GM23338 (cell line): ENCODE results near the gene ALG9. TPM values are rescaled to one million over a fixed set of nuclear protein-coding genes. Genes with fewer than 3 reads are reported as not detected.

Experiments
- ATAC-seq: fragments of 200-7000 bp; cut with Tn5 transposase; 3 replicates; pipeline ENCODE4 v1.9.1; 2020
- DNase-seq: peaks from one replicate; pipeline ENCODE4 v3.0.0-alpha.2; 2015; ENCODE audit warnings: low spot score
- H2AFZ ChIP-seq: fragments of 200-600 bp; sonication (generic); 2 replicates; pipeline ENCODE4 v1.8.0; 2016; ENCODE audit warnings: antibody characterized with exemption, mild to moderate bottlenecking, moderate library complexity
- H3F3A ChIP-seq: fragments of 200-600 bp; sonication (generic); replicated peaks from 2 replicates; pipeline ENCODE4 v1.8.0; 2017; ENCODE audit warnings: antibody characterized with exemption, mixed run types, low read depth
- H3K27ac ChIP-seq: fragments of 200-600 bp; sonication (generic); 2 replicates; pipeline ENCODE4 v1.6.1; 2016; ENCODE audit warnings: low read depth
- H3K27me3 ChIP-seq: fragments of 200-600 bp; sonication (generic); 2 replicates; pipeline ENCODE4 v1.8.0; 2016; ENCODE audit warnings: mild to moderate bottlenecking, mixed run types, moderate library complexity; ENCODE audit not compliant: insufficient read depth
- H3K36me3 ChIP-seq: fragments of 200-600 bp; sonication (generic); 2 replicates; pipeline ENCODE4 v1.8.0; 2016; ENCODE audit warnings: mild to moderate bottlenecking; ENCODE audit not compliant: insufficient read depth
- H3K4me1 ChIP-seq: fragments of 200-600 bp; sonication (generic); 2 replicates; pipeline ENCODE4 v1.8.0; 2016; ENCODE audit warnings: mild to moderate bottlenecking, moderate library complexity; ENCODE audit not compliant: insufficient read depth
- H3K4me2 ChIP-seq: fragments of 200-600 bp; sonication (generic); 2 replicates; pipeline ENCODE4 v1.7.1; 2017; ENCODE audit warnings: mixed run types
- H3K4me3 ChIP-seq: fragments of 200-600 bp; sonication (generic); 2 replicates; pipeline ENCODE4 v1.6.1; 2016; ENCODE audit warnings: mixed run types
- H3K79me2 ChIP-seq: fragments of 200-600 bp; sonication (generic); replicated peaks from 2 replicates; pipeline ENCODE4 v1.8.0; 2017; ENCODE audit warnings: mild to moderate bottlenecking; ENCODE audit not compliant: insufficient read depth
- H3K9me2 ChIP-seq: fragments of 200-600 bp; sonication (generic); 2 replicates; pipeline ENCODE4 v1.8.0; 2017; ENCODE audit not compliant: insufficient read depth
- H4K20me1 ChIP-seq: fragments of 200-600 bp; sonication (generic); replicated peaks from 2 replicates; pipeline ENCODE4 v1.8.0; 2017; ENCODE audit warnings: mild to moderate bottlenecking; ENCODE audit not compliant: insufficient read depth
- H3K27ac Mint-ChIP-seq: 2 replicates; pipeline ENCODE4 v1.8.0; 2020; ENCODE audit warnings: inconsistent platforms, mild to moderate bottlenecking, moderate library complexity, mixed read lengths
- H3K27me3 Mint-ChIP-seq: 3 replicates; pipeline ENCODE4 v1.8.0; 2022; ENCODE audit warnings: low read depth, mild to moderate bottlenecking, moderate library complexity, mixed read lengths, inconsistent platforms; ENCODE audit not compliant: insufficient read depth, poor library complexity
- H3K36me3 Mint-ChIP-seq: 3 replicates; pipeline ENCODE4 v1.8.0; 2021; ENCODE audit warnings: low read depth, mild to moderate bottlenecking, inconsistent platforms, moderate library complexity, mixed read lengths
- H3K4me1 Mint-ChIP-seq: 3 replicates; pipeline ENCODE4 v1.8.0; 2020; ENCODE audit warnings: mild to moderate bottlenecking, inconsistent platforms, mixed read lengths
- H3K4me3 Mint-ChIP-seq: 3 replicates; pipeline ENCODE4 v1.8.0; 2021; ENCODE audit warnings: moderate library complexity, mild to moderate bottlenecking, inconsistent platforms, mixed read lengths
- H3K9me3 Mint-ChIP-seq: 3 replicates; pipeline ENCODE4 v1.8.0; 2020; ENCODE audit warnings: moderate library complexity, mild to moderate bottlenecking, inconsistent platforms, mixed read lengths
- CREB1 ChIP-seq: fragments of 250-450 bp; sonication (Bioruptor Pico); IDR thresholded peaks from 2 replicates; pipeline ENCODE4 v1.5.0; 2020; ENCODE audit warnings: low read depth, mild to moderate bottlenecking, moderate library complexity
- CTCF ChIP-seq, 2 experiments: fragments of 200-600 bp in 1 of 2; sonication (generic) in 1 of 2; conservative IDR thresholded peaks; 2 replicates each; pipeline versions ENCODE4 v1.5.1 to v1.6.1; 2016 to 2017; ENCODE audit warnings: antibody characterized with exemption in 2 of 2, low read depth in 2 of 2, mild to moderate bottlenecking in 2 of 2, moderate library complexity in 1 of 2
- ETS1 ChIP-seq: IDR thresholded peaks from 2 replicates; pipeline ENCODE4 v1.6.1; 2016; ENCODE audit warnings: antibody characterized with exemption
- EZH2 ChIP-seq: fragments of 200-600 bp; sonication (generic); IDR thresholded peaks from one replicate; pipeline ENCODE4 v1.8.0; 2017; ENCODE audit warnings: antibody characterized with exemption, mild to moderate bottlenecking, low read depth; ENCODE audit not compliant: unreplicated experiment
- JUNB ChIP-seq: IDR thresholded peaks from one replicate; pipeline ENCODE4 v1.6.1; 2016; ENCODE audit warnings: antibody characterized with exemption; ENCODE audit not compliant: unreplicated experiment
- POLR2AphosphoS5 ChIP-seq: IDR thresholded peaks from 2 replicates; pipeline ENCODE4 v1.6.1; 2016; ENCODE audit warnings: antibody characterized with exemption, low read depth
- STAT1 ChIP-seq: IDR thresholded peaks from one replicate; pipeline ENCODE4 v1.6.1; 2016; ENCODE audit warnings: antibody characterized with exemption; ENCODE audit not compliant: unreplicated experiment
- polyA plus RNA-seq: library from polyadenylated mRNA; unstranded; fragments of >200 nt; fragmentation: Nextera tagmentation; extraction: Ambion mirVana; gene quantifications from 2 replicates; pipeline ENCODE4 v1.2.1, GENCODE V29; 2016
- total RNA-seq: library from RNA; depleted of rRNA; stranded (reverse); fragments of >200 nt; shearing (Covaris generic); gene quantifications from 2 replicates; pipeline ENCODE4 v1.2.3, GENCODE V29; 2014

ALG9 gene
- total and polyA plus RNA-seq, 2 experiments from 2014 or later: 25.4 to 31.1 TPM

DNA sequence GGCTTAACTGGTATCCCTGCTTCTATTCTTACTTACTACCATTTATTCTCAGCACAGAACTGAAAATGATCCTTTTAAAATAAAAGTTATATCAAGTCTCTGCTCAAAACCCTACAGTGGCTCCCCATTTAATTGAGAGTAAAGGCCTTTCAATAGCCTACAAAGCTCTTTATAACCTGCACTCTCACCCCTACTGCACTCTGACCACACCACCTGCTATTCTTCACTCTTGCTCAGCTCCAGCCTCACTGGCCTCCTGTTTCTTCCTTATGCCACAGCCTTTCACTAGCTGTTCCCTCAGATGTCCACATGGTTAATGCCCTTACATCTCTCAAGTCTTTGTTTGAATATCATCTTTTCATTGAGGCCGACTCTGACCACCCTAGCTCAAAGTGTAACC is 64.3 kb downstream of the ALG9 start:
- H3K27ac Mint-ChIP-seq: no peak overlapping the region
- peaks cover 4% of the 10 kb centered on the region for H3K27me3 Mint-ChIP-seq
- no peak overlapping the region for H3K4me2 ChIP-seq
- H3K36me3 Mint-ChIP-seq: no peaks in the 10 kb centered on the region; the same call in 1 of the 3 replicates
- peaks cover 6% of the 10 kb centered on the region; the same call in 1 of the 2 replicates for H3K4me1 ChIP-seq
- peaks cover 6% of the 10 kb centered on the region for H3K4me1 Mint-ChIP-seq
- no peaks in the 10 kb centered on the region for H4K20me1 ChIP-seq
- no peaks in the 10 kb centered on the region for H3K79me2 ChIP-seq
- H3K9me2 ChIP-seq: no peaks in the 10 kb centered on the region
- ATAC-seq: no peak
- H3K27ac ChIP-seq: no peak overlapping the region
- TF ChIP-seq STAT1: no peak
- TF ChIP-seq POLR2AphosphoS5: no peak
- no peak for TF ChIP-seq ETS1
- no peak for DNase-seq
- no peak overlapping the region for H2AFZ ChIP-seq
- H3K4me3 Mint-ChIP-seq: no peak overlapping the region
- no peaks in the 10 kb centered on the region for H3K9me3 Mint-ChIP-seq
- H3K27me3 ChIP-seq: no peaks in the 10 kb centered on the region
- H3K4me3 ChIP-seq: no peak overlapping the region
- H3K36me3 ChIP-seq: no peaks in the 10 kb centered on the region
- no peaks in the 10 kb centered on the region for H3F3A ChIP-seq

DNA sequence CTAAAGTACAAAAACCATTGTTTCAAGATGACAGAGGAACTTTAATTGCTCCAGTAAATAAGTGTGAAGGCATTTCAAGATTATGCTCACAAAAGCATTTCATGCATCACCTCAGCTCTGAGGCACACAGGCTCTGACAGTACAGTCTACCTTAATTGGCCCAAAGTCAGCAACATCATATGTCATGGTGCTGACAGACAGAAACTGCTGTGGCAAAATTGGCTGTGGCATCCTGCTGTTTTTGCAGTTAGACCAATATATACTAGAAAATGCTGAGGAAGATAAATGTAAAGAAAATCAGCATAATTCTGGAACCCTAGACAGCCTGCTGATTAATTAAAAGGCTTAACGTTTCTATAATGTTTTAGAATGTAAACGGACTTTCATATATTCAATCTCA is 70.2 kb downstream of the ALG9 start:
- TF ChIP-seq STAT1 (no peak), JUNB (no peak)
- no peak overlapping the region for H3K27ac Mint-ChIP-seq
- H3K27ac ChIP-seq: no peak overlapping the region
- peaks cover 6% of the 10 kb centered on the region; the same call in 1 of the 2 replicates for H3K4me1 ChIP-seq
- H3K9me3 Mint-ChIP-seq: no peaks in the 10 kb centered on the region
- no peaks in the 10 kb centered on the region for H3K9me2 ChIP-seq
- no peaks in the 10 kb centered on the region for H3K36me3 ChIP-seq
- no peaks in the 10 kb centered on the region for H3F3A ChIP-seq
- no peaks in the 10 kb centered on the region for H3K27me3 ChIP-seq
- H3K79me2 ChIP-seq: no peaks in the 10 kb centered on the region
- ATAC-seq: no peak
- no peaks in the 10 kb centered on the region; the same call in 1 of the 3 replicates for H3K36me3 Mint-ChIP-seq
- no peak overlapping the region for H2AFZ ChIP-seq
- no peak overlapping the region for H3K4me3 Mint-ChIP-seq
- H3K4me2 ChIP-seq: no peak overlapping the region
- no peaks in the 10 kb centered on the region for H3K27me3 Mint-ChIP-seq
- no peak for DNase-seq
- H4K20me1 ChIP-seq: no peaks in the 10 kb centered on the region
- H3K4me1 Mint-ChIP-seq: peaks cover 6% of the 10 kb centered on the region
- H3K4me3 ChIP-seq: no peak overlapping the region

- H3K4me3 Mint-ChIP-seq: no peak overlapping the region
Measured at GRCh38 chr11:111798279-111798678, 73.1 kb downstream of the ALG9 start.

GRCh38 chr11:111797145-111797581 is 74.2 kb downstream of the ALG9 start:
- no peak overlapping the region for H3K27ac Mint-ChIP-seq
- no peaks in the 10 kb centered on the region for H3K36me3 ChIP-seq
- no peak overlapping the region for H3K4me3 ChIP-seq
- ATAC-seq (no peak), DNase-seq (no peak)
- no peak overlapping the region for H3K4me2 ChIP-seq
- no peaks in the 10 kb centered on the region for H3K27me3 ChIP-seq
- H3K9me2 ChIP-seq: no peaks in the 10 kb centered on the region
- H3K79me2 ChIP-seq: no peaks in the 10 kb centered on the region
- no peaks in the 10 kb centered on the region for H3K36me3 Mint-ChIP-seq
- H3F3A ChIP-seq: no peaks in the 10 kb centered on the region
- H2AFZ ChIP-seq: no peak overlapping the region
- no peak overlapping the region for H3K4me3 Mint-ChIP-seq
- no peaks in the 10 kb centered on the region for H3K4me1 ChIP-seq
- H4K20me1 ChIP-seq: no peaks in the 10 kb centered on the region
- peaks cover 9% of the 10 kb centered on the region; the same call in 2 of the 3 replicates for H3K4me1 Mint-ChIP-seq
- no peak for TF ChIP-seq CREB1 (CRISPR knock-in tag)
- TF ChIP-seq CTCF (conservative IDR thresholded peaks at IDR 0.05; ENCODE audit: low read depth in 2 of 2): no peak
- H3K27ac ChIP-seq: no peak overlapping the region
- peaks cover 2% of the 10 kb centered on the region for H3K27me3 Mint-ChIP-seq
- H3K9me3 Mint-ChIP-seq: no peaks in the 10 kb centered on the region

More at GRCh38 chr11:111798279-111798678, 73.1 kb downstream of the ALG9 start:
- H3K27me3 Mint-ChIP-seq: peaks cover 2% of the 10 kb centered on the region
- no peaks in the 10 kb centered on the region for H3F3A ChIP-seq
- peaks cover 9% of the 10 kb centered on the region; the same call in 2 of the 3 replicates for H3K4me1 Mint-ChIP-seq
- H3K27ac ChIP-seq: no peak overlapping the region
- H3K27ac Mint-ChIP-seq: no peak overlapping the region
- TF ChIP-seq EZH2: no peak
- no peaks in the 10 kb centered on the region for H3K9me2 ChIP-seq
- H3K79me2 ChIP-seq: no peaks in the 10 kb centered on the region
- no peaks in the 10 kb centered on the region for H3K4me1 ChIP-seq
- H4K20me1 ChIP-seq: no peaks in the 10 kb centered on the region
- H3K27me3 ChIP-seq: no peaks in the 10 kb centered on the region
- no peaks in the 10 kb centered on the region for H3K36me3 Mint-ChIP-seq
- H3K4me2 ChIP-seq: no peak overlapping the region
- H3K9me3 Mint-ChIP-seq: no peaks in the 10 kb centered on the region
- no peaks in the 10 kb centered on the region for H3K36me3 ChIP-seq
- DNase-seq: no peak
- no peak for ATAC-seq
- H3K4me3 ChIP-seq: no peak overlapping the region
- H2AFZ ChIP-seq: no peak overlapping the region
